ENCODE measurements around the gene UGT2B28. TPM values are rescaled to one million over a fixed set of nuclear protein-coding genes. Genes with fewer than 3 reads are reported as not detected.
"Not testable (repeated sequence)": the region's sequence is repeated elsewhere in the genome, so short reads cannot be mapped to it uniquely, and the experiment has no call there.

The UGT2B28 gene
- polyA plus RNA-seq, 1 experiment = not detected

GRCh38 chr4:69323284-69323683, 43.0 kb downstream of the UGT2B28 start:
- no peak for DNase-seq (ENCODE audit: low read depth, low spot score)
- CTCF ChIA-PET = no interaction called here
- no peaks in the 10 kb centered on the region for H3K27me3 ChIP-seq (ENCODE audit: control insufficient read depth, insufficient read depth, low read length)
- no peak overlapping the region for H3K4me3 ChIP-seq (ENCODE audit: low read depth, low read length)
- no peak overlapping the region for H3K27ac ChIP-seq (ENCODE audit: low read depth, low read length)
- TF ChIP-seq CTCF (IDR thresholded peaks at IDR 0.05; ENCODE audit: low read depth, low read length) = no peak
- POLR2A ChIA-PET = no interaction called here
- no peaks in the 10 kb centered on the region for H3K9me3 ChIP-seq (ENCODE audit: control insufficient read depth, insufficient read depth, low read length)

- H3K4me3 ChIP-seq (ENCODE audit: low read depth, low read length) = no peak overlapping the region
- CTCF ChIA-PET = no interaction called here
- no peaks in the 10 kb centered on the region for H3K27me3 ChIP-seq (ENCODE audit: control insufficient read depth, insufficient read depth, low read length)
- DNase-seq (ENCODE audit: low read depth, low spot score) = no peak
- TF ChIP-seq CTCF (IDR thresholded peaks at IDR 0.05; ENCODE audit: low read depth, low read length) = no peak
- POLR2A ChIA-PET = no interaction called here
- H3K9me3 ChIP-seq (ENCODE audit: control insufficient read depth, insufficient read depth, low read length) = no peaks in the 10 kb centered on the region
- no peak overlapping the region for H3K27ac ChIP-seq (ENCODE audit: low read depth, low read length)
Observed at GRCh38 chr4:69330345-69331047, 50.2 kb downstream of the UGT2B28 start.

GRCh38 chr4:69331304-69331703, 51.0 kb downstream of the UGT2B28 start:
- H3K27me3 ChIP-seq (ENCODE audit: control insufficient read depth, insufficient read depth, low read length); CTCF ChIA-PET; DNase-seq (ENCODE audit: low read depth, low spot score); H3K27ac ChIP-seq (ENCODE audit: low read depth, low read length); POLR2A ChIA-PET; H3K9me3 ChIP-seq (ENCODE audit: control insufficient read depth, insufficient read depth, low read length); H3K4me3 ChIP-seq (ENCODE audit: low read depth, low read length): not testable (repeated sequence)

GRCh38 chr4:69335485-69335884, 55.2 kb downstream of the UGT2B28 start:
- DNase-seq (ENCODE audit: low read depth, low spot score); CTCF ChIA-PET; POLR2A ChIA-PET: not testable (repeated sequence)

GRCh38 chr4:69343114-69343513, 62.8 kb downstream of the UGT2B28 start:
- POLR2A ChIA-PET; H3K27me3 ChIP-seq (ENCODE audit: control insufficient read depth, insufficient read depth, low read length): not testable (repeated sequence)

More at GRCh38 chr4:69335485-69335884, 55.2 kb downstream of the UGT2B28 start:
- not testable (repeated sequence) for H3K4me3 ChIP-seq (ENCODE audit: low read depth, low read length); H3K9me3 ChIP-seq (ENCODE audit: control insufficient read depth, insufficient read depth, low read length); H3K27ac ChIP-seq (ENCODE audit: low read depth, low read length); H3K27me3 ChIP-seq (ENCODE audit: control insufficient read depth, insufficient read depth, low read length)

GRCh38 chr4:69343558-69344420, 63.5 kb downstream of the UGT2B28 start:
- H3K4me3 ChIP-seq (ENCODE audit: low read depth, low read length); H3K9me3 ChIP-seq (ENCODE audit: control insufficient read depth, insufficient read depth, low read length); DNase-seq (ENCODE audit: low read depth, low spot score); CTCF ChIA-PET; POLR2A ChIA-PET; H3K27me3 ChIP-seq (ENCODE audit: control insufficient read depth, insufficient read depth, low read length); H3K27ac ChIP-seq (ENCODE audit: low read depth, low read length): not testable (repeated sequence)

More at GRCh38 chr4:69343114-69343513, 62.8 kb downstream of the UGT2B28 start:
- H3K4me3 ChIP-seq (ENCODE audit: low read depth, low read length); CTCF ChIA-PET; H3K27ac ChIP-seq (ENCODE audit: low read depth, low read length); H3K9me3 ChIP-seq (ENCODE audit: control insufficient read depth, insufficient read depth, low read length); DNase-seq (ENCODE audit: low read depth, low spot score): not testable (repeated sequence)

Other genes starting within 250 kb of the UGT2B28 start
- 0.04 TPM in 1 of 2 replicates, not detected in the other for gene UGT2B7, start 184.0 kb upstream of the UGT2B28 start, polyA plus RNA-seq (2011; rRNA removed)
- gene UGT2B11, start 65.7 kb upstream of the UGT2B28 start, polyA plus RNA-seq (2011; rRNA removed) = not detected in 2 replicates
- gene UGT2B4, start 215.4 kb downstream of the UGT2B28 start, polyA plus RNA-seq (2011; rRNA removed) = not detected in 2 replicates